ENCODE data around the gene FIG4.

DNA sequence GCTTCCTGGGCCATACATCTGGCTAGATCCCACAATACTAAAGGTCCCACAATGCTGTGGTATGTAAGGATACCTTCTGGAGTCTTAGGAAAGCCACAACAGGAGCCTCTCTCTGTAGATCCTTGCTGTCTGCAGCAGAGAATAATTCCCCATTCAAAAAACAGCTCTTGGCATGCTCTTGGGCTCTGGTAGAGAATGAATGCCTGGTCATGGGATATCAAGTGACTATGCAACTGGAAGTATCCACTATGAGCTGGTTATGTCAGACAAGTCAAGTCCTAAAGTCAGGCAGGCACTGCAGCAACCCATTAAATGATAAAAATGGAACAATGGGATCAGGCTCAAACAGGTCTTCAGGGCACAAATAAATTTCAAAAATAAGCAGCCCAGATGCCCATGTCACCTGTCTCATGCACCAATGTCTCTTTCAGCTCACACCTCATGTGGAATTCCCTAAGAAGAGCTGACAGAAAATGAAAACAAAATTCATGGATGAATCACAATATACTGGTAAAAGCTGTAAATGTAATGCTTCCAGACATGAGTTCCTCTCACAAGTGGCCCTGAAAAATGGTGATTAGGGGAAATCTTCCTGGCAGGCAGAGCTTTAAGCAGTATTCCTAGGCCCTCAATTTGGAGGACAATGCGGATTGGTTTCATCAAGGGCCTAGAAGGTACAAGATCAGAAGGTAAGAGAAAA, 4.4 kb upstream of the FIG4 start:
- TF ChIP-seq, protein P1, sequence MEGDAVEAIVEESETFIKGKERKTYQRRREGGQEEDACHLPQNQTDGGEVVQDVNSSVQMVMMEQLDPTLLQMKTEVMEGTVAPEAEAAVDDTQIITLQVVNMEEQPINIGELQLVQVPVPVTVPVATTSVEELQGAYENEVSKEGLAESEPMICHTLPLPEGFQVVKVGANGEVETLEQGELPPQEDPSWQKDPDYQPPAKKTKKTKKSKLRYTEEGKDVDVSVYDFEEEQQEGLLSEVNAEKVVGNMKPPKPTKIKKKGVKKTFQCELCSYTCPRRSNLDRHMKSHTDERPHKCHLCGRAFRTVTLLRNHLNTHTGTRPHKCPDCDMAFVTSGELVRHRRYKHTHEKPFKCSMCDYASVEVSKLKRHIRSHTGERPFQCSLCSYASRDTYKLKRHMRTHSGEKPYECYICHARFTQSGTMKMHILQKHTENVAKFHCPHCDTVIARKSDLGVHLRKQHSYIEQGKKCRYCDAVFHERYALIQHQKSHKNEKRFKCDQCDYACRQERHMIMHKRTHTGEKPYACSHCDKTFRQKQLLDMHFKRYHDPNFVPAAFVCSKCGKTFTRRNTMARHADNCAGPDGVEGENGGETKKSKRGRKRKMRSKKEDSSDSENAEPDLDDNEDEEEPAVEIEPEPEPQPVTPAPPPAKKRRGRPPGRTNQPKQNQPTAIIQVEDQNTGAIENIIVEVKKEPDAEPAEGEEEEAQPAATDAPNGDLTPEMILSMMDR (IDR thresholded peaks at IDR 0.05): no peak
- TF ChIP-seq POLR2A (IDR thresholded peaks at IDR 0.05): no peak
